Measurements from ENCODE around the gene UMODL1.

The UMODL1 gene

GRCh38 chr21:42043201-42043895, 27.8 kb upstream of the UMODL1 start:
- no peak for DNase-seq (ENCODE audit: low spot score in 2 of 2)
- H3K9me3 ChIP-seq, result no peaks in the 10 kb centered on the region
- no peak overlapping the region for H3K4me3 ChIP-seq
- H3K36me3 ChIP-seq (replicated peaks), result no peaks in the 10 kb centered on the region
- H3K27me3 ChIP-seq (ENCODE audit: low read depth), result no peaks in the 10 kb centered on the region
- no peaks in the 10 kb centered on the region for H3K4me1 ChIP-seq
- in situ Hi-C loops (cut with MboI; ENCODE audit: low sequenced_read_pairs), result no loop called here

- Histone ChIP-seq H3K4me1 (no peaks in the 10 kb centered on the region), H3K27me3 (ENCODE audit: low read depth) (no peaks in the 10 kb centered on the region), H3K4me3 (no peak overlapping the region), H3K9me3 (no peaks in the 10 kb centered on the region), H3K36me3 (replicated peaks) (no peaks in the 10 kb centered on the region)
- DNase-seq (ENCODE audit: low spot score in 2 of 2), result no peak
- in situ Hi-C loops (cut with MboI; ENCODE audit: low sequenced_read_pairs), result no loop called here
Measured at GRCh38 chr21:42043961-42044360, 27.2 kb upstream of the UMODL1 start.

- in situ Hi-C loops (cut with MboI; ENCODE audit: low sequenced_read_pairs), result no loop called here
Measured at GRCh38 chr21:42044871-42045495, 26.1 kb upstream of the UMODL1 start.

GRCh38 chr21:42047821-42048613, 23.1 kb upstream of the UMODL1 start:
- in situ Hi-C loops (cut with MboI; ENCODE audit: low sequenced_read_pairs), result no loop called here
- no peak overlapping the region for H3K4me3 ChIP-seq
- no peaks in the 10 kb centered on the region for H3K36me3 ChIP-seq (replicated peaks)
- no peak for DNase-seq (ENCODE audit: low spot score in 2 of 2)
- no peaks in the 10 kb centered on the region for H3K4me1 ChIP-seq
- no peaks in the 10 kb centered on the region for H3K9me3 ChIP-seq
- H3K27me3 ChIP-seq (ENCODE audit: low read depth), result peaks cover 20% of the 10 kb centered on the region

More at GRCh38 chr21:42044871-42045495, 26.1 kb upstream of the UMODL1 start:
- no peaks in the 10 kb centered on the region for H3K36me3 ChIP-seq (replicated peaks)
- H3K27me3 ChIP-seq (ENCODE audit: low read depth), result no peaks in the 10 kb centered on the region
- no peak for DNase-seq (ENCODE audit: low spot score in 2 of 2)
- H3K4me3 ChIP-seq, result no peak overlapping the region
- no peaks in the 10 kb centered on the region for H3K9me3 ChIP-seq
- H3K4me1 ChIP-seq, result no peaks in the 10 kb centered on the region

- in situ Hi-C loops (cut with MboI; ENCODE audit: low sequenced_read_pairs), result no loop called here
Measured at GRCh38 chr21:42048870-42049577, 22.1 kb upstream of the UMODL1 start.

GRCh38 chr21:42049578-42050430, 21.3 kb upstream of the UMODL1 start:
- Histone ChIP-seq H3K4me3 (no peak overlapping the region), H3K36me3 (replicated peaks) (no peaks in the 10 kb centered on the region), H3K27me3 (ENCODE audit: low read depth) (peaks cover 20% of the 10 kb centered on the region), H3K4me1 (no peaks in the 10 kb centered on the region), H3K9me3 (no peaks in the 10 kb centered on the region)
- in situ Hi-C loops (cut with MboI; ENCODE audit: low sequenced_read_pairs), result no loop called here
- DNase-seq (ENCODE audit: low spot score in 2 of 2), result no peak

More at GRCh38 chr21:42048870-42049577, 22.1 kb upstream of the UMODL1 start:
- no peak for DNase-seq (ENCODE audit: low spot score in 2 of 2)
- no peaks in the 10 kb centered on the region for H3K4me1 ChIP-seq
- H3K27me3 ChIP-seq (ENCODE audit: low read depth), result peaks cover 20% of the 10 kb centered on the region
- H3K36me3 ChIP-seq (replicated peaks), result no peaks in the 10 kb centered on the region
- no peaks in the 10 kb centered on the region for H3K9me3 ChIP-seq
- H3K4me3 ChIP-seq, result no peak overlapping the region

- H3K4me3 ChIP-seq, result no peak overlapping the region
- in situ Hi-C loops (cut with MboI; ENCODE audit: low sequenced_read_pairs), result no loop called here
- no peaks in the 10 kb centered on the region for H3K36me3 ChIP-seq (replicated peaks)
- H3K4me1 ChIP-seq, result no peaks in the 10 kb centered on the region
- H3K9me3 ChIP-seq, result no peaks in the 10 kb centered on the region
- peaks cover 20% of the 10 kb centered on the region for H3K27me3 ChIP-seq (ENCODE audit: low read depth)
- no peak for DNase-seq (ENCODE audit: low spot score in 2 of 2)
Measured at GRCh38 chr21:42051788-42052187, 19.3 kb upstream of the UMODL1 start.

- in situ Hi-C loops (cut with MboI; ENCODE audit: low sequenced_read_pairs), result no loop called here
- H3K36me3 ChIP-seq (replicated peaks), result no peaks in the 10 kb centered on the region
- no peaks in the 10 kb centered on the region for H3K4me1 ChIP-seq
- H3K4me3 ChIP-seq, result no peak overlapping the region
- H3K9me3 ChIP-seq, result no peaks in the 10 kb centered on the region
- peaks cover 20% of the 10 kb centered on the region for H3K27me3 ChIP-seq (ENCODE audit: low read depth)
- no peak for DNase-seq (ENCODE audit: low spot score in 2 of 2)
Measured at GRCh38 chr21:42055425-42055824, 15.7 kb upstream of the UMODL1 start.

- peaks cover 14% of the 10 kb centered on the region for H3K27me3 ChIP-seq (ENCODE audit: low read depth)
- no peaks in the 10 kb centered on the region for H3K36me3 ChIP-seq (replicated peaks)
- H3K4me3 ChIP-seq, result no peak overlapping the region
- H3K4me1 ChIP-seq, result no peaks in the 10 kb centered on the region
- H3K9me3 ChIP-seq, result no peaks in the 10 kb centered on the region
- in situ Hi-C loops (cut with MboI; ENCODE audit: low sequenced_read_pairs), result no loop called here
- DNase-seq (ENCODE audit: low spot score in 2 of 2), result no peak
Measured at GRCh38 chr21:42056468-42056867, 14.6 kb upstream of the UMODL1 start.

- Histone ChIP-seq H3K4me1 (no peaks in the 10 kb centered on the region), H3K27me3 (ENCODE audit: low read depth) (peaks cover 7% of the 10 kb centered on the region), H3K36me3 (replicated peaks) (no peaks in the 10 kb centered on the region), H3K4me3 (no peak overlapping the region), H3K9me3 (no peaks in the 10 kb centered on the region)
- in situ Hi-C loops (cut with MboI; ENCODE audit: low sequenced_read_pairs), result no loop called here
- no peak for DNase-seq (ENCODE audit: low spot score in 2 of 2)
Measured at GRCh38 chr21:42056996-42057689, 14.0 kb upstream of the UMODL1 start.

GRCh38 chr21:42057851-42058437, 13.2 kb upstream of the UMODL1 start:
- no peaks in the 10 kb centered on the region for H3K36me3 ChIP-seq (replicated peaks)
- in situ Hi-C loops (cut with MboI; ENCODE audit: low sequenced_read_pairs), result no loop called here
- H3K4me3 ChIP-seq, result no peak overlapping the region
- H3K9me3 ChIP-seq, result no peaks in the 10 kb centered on the region
- DNase-seq (ENCODE audit: low spot score in 2 of 2), result no peak
- no peaks in the 10 kb centered on the region for H3K4me1 ChIP-seq
- no peaks in the 10 kb centered on the region for H3K27me3 ChIP-seq (ENCODE audit: low read depth)

GRCh38 chr21:42058631-42059111, 12.4 kb upstream of the UMODL1 start:
- Histone ChIP-seq H3K4me1 (no peaks in the 10 kb centered on the region), H3K36me3 (replicated peaks) (no peaks in the 10 kb centered on the region), H3K4me3 (no peak overlapping the region), H3K27me3 (ENCODE audit: low read depth) (no peaks in the 10 kb centered on the region), H3K9me3 (no peaks in the 10 kb centered on the region)
- DNase-seq (ENCODE audit: low spot score in 2 of 2), result no peak
- in situ Hi-C loops (cut with MboI; ENCODE audit: low sequenced_read_pairs), result no loop called here
